Panc1 (cell line): ENCODE data around the gene SRGAP2C.
"Not testable (repeated sequence)": the region's sequence is repeated elsewhere in the genome, so short reads cannot be mapped to it uniquely, and the experiment has no call there.

Source experiments
- CTCF ChIP-seq: fragments of 450-650 bp; IDR thresholded peaks from 2 replicates; pipeline ENCODE4 v1.5.1; 2017; ENCODE audit warnings: mild to moderate bottlenecking
- POLR2AphosphoS5 ChIP-seq: IDR thresholded peaks from 2 replicates; pipeline ENCODE4 v1.6.1; 2012; ENCODE audit warnings: mild to moderate bottlenecking, low read depth, low read length, moderate library complexity
- REST ChIP-seq, 2 experiments: IDR thresholded peaks; 2 replicates each; pipeline ENCODE4 v1.6.1; 2011 to 2012; ENCODE audit warnings: low read depth in 2 of 2, control low read depth in 1 of 2, low read length in 1 of 2, mild to moderate bottlenecking in 1 of 2, moderate library complexity in 1 of 2; ENCODE audit not compliant: insufficient read depth in 1 of 2
- SIN3A ChIP-seq: IDR thresholded peaks from 2 replicates; pipeline ENCODE4 v1.6.1; 2012; ENCODE audit warnings: low read depth, mild to moderate bottlenecking, low read length, moderate library complexity, borderline replicate concordance; ENCODE audit not compliant: insufficient read depth

GRCh38 chr1:121349332-121349967 lies 164.7 kb downstream of the SRGAP2C start:
- TF ChIP-seq CTCF; SIN3A; POLR2AphosphoS5; REST (IDR thresholded peaks at IDR 0.05; ENCODE audit: insufficient read depth in 1 of 2, low read depth in 2 of 2, low read length in 1 of 2): not testable (repeated sequence)
